GM23248 (cell line): ENCODE data around the gene RGS4.

Experiments
- EZH2 ChIP-seq: fragments of 200-600 bp; sonication (generic); IDR thresholded peaks from 2 replicates; pipeline ENCODE4 v1.6.1; 2018; ENCODE audit warnings: antibody characterized with exemption, mild to moderate bottlenecking; ENCODE audit not compliant: insufficient read depth, poor library complexity, severe bottlenecking
- EZH2phosphoT487 ChIP-seq: fragments of 200-600 bp; sonication (generic); IDR thresholded peaks from 2 replicates; pipeline ENCODE4 v1.6.1; 2018; ENCODE audit warnings: antibody characterized with exemption, moderate library complexity, mild to moderate bottlenecking, low read depth; ENCODE audit not compliant: insufficient read depth

- TF ChIP-seq EZH2: no peak
- TF ChIP-seq EZH2phosphoT487: no peak
Observed at GRCh38 chr1:163085904-163086268, 16.7 kb downstream of the RGS4 start.
